Stimulated activated CD8-positive, alpha-beta memory T cell treated with anti-CD3 and anti-CD28 coated beads, Interleukin-7, amount 100 ng/mL, for 1 hour (primary cell): ENCODE results near the gene ZNF652.

Experiments used
- DNase-seq, 2 donors: peaks; one replicate each; pipeline ENCODE4 v3.0.0-alpha.2; 2020; ENCODE audit warnings: low read depth in 2 of 2

ZNF652 gene

DNA sequence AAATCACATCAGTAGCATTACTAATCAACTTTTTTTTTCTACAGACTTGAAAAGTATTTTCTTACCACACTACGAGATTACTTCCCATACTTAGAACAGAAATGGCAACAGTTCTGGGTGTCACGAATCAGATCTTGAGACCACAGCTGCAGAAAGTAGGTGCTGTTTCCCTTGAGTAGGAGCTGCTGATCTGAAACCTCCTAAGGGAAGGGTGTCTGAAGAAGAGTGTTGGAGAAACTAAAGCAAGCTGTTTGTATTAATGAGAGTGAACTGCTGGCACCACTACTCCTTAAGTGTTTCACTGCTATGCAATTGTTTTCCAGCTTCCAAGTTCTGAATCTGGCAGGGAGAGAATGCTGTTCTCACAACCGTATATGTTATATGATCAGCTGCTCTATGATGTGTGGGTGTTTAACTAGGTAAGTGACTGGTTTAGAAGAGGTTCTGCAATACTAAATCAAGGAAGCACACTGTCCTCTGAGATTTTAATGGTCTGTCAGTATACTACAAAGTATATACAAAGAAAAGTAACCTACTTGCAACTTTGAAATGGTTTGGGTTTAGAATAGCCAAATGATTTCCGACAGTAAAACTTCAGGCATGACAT is 3.3 kb downstream of the ZNF652 start:
- no peak for DNase-seq

GRCh38 chr17:49357516-49357915 is 4.5 kb downstream of the ZNF652 start:
- no peak for DNase-seq

DNA sequence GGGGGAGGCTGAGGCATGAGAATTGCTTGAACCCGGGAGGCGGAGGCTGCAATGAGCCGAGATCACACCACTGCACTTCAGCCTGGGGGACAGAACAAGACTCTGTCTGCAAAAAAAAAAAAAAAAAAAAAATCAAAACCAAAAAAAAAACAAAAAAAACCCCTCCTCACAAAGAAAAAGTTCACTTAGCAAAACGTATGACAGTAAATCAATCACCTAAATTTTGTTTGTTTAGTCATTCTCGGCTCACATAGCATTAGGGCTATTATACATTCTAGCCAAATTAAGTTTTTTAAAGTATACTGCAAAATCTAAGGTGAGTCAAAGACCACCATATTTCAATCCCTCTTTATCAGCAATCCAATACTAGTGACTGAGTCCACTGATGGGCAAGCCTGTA is 5.7 kb downstream of the ZNF652 start:
- DNase-seq = no peak

DNA sequence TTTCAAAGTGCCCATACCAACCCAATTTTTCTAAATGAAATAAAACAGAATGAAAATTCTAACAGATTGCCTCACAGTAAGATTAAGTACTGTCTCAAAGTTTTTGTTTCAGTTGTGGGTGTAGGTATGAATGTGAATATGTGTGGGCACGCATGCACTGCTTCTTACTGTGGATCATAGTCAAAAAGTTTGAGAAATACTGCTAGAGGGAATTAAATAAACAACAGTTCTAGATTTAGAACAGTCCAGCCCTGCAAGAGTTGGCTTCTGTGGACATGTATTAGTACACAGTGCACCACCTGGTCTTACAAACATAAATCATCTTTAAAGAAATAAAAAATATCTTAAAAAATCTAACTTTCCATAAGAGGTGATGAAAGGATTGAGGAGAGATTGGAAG is 8.4 kb downstream of the ZNF652 start:
- DNase-seq = no peak

DNA sequence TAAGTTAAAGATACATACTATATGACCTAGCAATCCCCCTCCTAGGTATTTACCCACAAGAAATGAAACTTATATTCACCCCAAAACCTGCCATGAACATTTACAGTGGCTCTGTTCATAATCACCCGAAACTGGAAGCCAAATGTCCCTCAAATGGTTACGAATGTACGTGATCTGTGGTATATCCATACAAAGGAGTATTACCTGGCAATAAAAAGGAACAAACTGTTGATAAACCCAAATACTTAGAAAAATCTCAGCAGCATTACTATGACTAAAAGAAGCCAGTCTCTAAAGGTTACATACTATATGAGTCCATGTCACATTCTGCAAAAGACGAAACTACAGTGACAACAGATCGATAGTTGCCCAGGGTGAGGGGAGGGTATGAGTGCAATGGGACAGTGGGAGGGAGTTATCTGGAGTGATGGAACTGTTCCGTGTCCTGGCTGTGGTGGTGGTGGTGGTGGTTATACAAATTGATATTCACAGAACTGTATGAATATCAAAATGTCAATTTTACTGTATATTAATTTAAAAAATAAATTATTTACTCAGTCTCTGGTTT is 9.4 kb downstream of the ZNF652 start:
- no peak for DNase-seq

DNA sequence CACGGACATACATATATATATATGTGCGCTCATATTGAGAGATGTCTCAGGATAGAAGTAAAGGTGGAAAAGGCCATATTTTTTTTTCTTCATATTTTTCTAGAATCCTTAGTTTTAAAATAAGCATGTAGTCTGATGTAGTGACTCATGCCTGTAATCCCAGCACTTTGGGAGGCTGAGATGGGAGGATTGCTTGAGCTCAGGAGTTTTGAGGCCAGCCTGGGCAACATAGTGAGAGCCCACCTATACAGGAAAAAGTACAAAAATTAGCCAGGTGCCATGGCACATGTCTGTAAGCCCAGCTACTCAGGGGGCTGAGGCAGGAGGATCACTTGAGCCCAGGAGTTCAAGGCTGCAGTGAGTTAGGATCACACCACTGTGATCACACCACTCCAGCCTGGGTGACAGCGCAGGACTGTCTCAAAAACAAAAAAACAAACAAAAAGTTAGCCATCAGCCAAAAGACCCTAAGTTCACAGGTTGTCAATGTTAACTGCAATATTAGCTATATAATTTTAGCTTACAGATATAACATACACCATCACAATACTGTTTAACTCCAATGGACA is 10.4 kb downstream of the ZNF652 start:
- no peak for DNase-seq

DNA sequence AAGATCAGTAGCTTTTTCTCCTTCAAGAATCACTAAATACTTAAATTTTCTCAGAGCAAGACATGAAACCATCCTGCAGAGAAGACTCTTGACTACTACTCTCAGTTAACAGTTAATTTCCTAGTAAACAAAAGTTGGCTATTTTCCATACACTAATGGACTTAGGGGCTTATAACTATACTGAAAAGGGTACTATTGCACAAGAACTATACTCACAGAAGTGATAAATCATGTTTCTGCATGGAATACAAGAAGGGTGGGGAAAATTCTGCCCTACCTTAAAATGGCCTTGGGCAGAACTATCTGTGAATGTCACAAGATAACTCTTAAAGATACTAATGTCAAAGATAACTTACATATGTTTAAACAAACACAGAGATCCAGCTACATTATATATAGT is 12.5 kb downstream of the ZNF652 start:
- no peak for DNase-seq

DNA sequence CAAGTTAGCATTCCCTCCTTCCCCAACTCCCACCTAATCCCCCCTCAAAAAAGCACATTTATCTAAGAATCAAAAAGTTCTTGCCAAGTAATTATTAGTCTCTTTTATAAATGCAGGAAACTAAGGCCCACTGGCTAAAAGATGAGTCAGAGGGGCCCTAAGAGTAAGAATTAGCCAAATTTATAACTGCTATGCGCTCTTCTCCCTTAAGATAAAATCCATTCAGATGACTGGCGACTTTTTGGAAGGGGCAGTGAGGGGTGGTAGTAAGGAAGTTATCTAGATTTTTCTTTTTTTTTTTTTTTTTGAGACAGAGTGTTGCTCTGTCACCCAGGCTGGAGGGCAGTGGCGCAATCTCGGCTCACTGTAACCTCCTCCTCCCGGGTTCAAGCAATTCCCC is 17.1 kb downstream of the ZNF652 start:
- no peak for DNase-seq

DNA sequence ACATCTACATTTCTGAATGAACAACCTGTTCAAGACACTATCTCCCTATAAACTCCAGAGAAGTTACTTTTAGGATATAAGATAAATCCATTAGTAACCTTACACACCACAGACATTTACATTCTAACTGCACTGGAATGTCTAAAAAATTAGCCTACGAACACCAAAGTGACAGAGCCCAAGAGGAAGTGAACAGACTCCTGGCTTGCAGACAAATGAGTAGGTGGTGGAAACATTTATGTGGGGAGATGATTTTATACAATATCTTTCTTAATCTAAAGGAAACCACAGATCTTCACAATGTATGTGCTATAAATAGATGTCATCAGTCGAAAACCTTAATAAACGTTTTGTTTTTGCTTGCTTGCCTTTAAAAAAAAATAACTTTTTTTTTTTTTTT is 18.8 kb downstream of the ZNF652 start:
- no peak for DNase-seq

DNA sequence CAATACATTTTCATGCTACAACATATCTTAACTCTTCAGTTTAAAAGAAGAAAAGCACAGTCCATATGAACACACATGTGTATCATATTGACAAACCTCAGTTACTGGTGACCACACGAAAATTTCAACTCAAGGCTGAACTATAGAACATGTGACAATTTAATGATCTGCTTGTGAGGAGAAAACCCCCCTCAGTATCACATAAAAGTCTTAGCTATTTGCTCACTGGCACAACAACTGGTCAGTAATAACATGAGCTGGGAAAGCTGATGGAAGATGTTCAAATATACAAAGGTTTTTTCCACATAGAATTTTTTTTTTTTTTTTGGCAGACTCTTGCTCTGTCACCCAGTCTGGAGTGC is 19.5 kb downstream of the ZNF652 start:
- no peak for DNase-seq

GRCh38 chr17:49341356-49341755 is 20.7 kb downstream of the ZNF652 start:
- DNase-seq = no peak

GRCh38 chr17:49339354-49339753 is 22.7 kb downstream of the ZNF652 start:
- no peak for DNase-seq

DNA sequence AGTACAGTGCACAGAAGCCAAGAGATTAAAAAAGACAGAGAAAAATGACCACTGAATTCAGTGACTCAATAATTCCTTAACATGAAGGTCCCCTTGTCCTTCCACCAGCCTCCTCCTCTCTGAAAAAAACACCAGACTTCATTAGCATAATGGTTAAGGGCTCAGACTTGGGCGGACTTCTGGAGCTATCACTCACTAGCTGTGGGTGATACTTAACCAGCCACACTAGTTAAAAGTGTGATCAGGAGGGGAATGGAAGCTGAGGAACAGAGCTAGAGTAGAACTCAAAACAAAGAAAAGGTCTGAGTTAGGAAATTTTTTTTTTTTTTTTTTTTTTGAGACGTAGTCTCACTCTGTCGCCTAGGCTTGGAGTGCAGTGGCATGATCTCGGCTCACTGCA is 23.2 kb downstream of the ZNF652 start:
- no peak for DNase-seq

DNA sequence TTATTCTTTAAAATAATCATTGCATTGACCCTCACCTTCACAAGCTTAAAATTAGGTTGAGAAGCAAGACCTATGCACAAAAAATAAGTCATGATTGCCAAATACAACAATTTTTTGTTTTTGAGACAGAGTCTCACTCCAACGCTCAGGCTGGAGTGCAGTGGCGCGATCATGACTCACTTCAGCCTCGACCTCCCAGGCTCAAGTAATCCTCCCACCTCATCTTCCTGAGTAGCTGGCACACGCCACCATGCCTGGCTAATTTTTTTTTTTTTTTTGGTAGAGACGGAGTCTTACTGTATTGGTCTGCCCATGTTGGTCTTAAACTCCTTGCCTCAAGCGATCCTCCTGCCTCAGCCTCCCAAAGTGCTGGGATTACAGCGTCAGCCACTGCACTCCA is 24.2 kb downstream of the ZNF652 start:
- DNase-seq = no peak

DNA sequence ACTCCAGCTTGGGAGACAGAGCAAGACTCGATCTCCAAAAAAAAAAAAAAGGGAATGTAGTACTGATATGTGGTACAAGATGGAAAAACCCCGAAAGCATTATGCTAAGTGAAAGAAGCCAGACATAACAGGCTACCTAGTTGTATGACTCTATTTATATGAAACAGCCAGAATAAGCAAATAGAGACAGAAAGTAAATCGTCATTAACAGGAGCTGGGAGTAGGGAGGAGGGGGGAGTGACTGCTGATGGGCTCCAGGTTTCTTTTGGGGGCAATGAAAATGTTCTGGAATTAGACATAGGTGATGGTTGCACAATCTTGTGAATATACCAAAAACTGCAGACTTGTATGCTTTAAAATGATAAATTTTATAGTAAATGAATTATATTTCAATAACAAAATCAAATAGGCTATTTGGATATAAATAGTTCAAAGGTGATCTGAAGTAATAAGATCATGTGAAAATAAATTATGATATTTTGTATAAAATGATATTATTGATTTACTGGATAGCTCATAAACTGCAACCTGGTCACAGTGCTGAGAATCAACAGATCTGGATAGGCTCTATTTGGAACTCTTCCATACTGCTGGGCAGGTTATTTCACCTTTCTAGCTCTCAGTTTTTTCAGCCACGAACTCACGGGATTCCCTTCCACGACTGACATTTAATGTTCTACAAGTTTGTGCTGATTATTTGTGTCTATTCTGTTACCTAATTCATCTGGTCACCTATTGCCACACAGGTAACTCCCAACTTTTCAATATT is 27.1 kb downstream of the ZNF652 start:
- DNase-seq = no peak

GRCh38 chr17:49333804-49334203 is 28.2 kb downstream of the ZNF652 start:
- DNase-seq = no peak

GRCh38 chr17:49327835-49328784 is 33.9 kb downstream of the ZNF652 start:
- no peak for DNase-seq

- DNase-seq = no peak
Measured at GRCh38 chr17:49325980-49326379, 36.1 kb downstream of the ZNF652 start.

DNA sequence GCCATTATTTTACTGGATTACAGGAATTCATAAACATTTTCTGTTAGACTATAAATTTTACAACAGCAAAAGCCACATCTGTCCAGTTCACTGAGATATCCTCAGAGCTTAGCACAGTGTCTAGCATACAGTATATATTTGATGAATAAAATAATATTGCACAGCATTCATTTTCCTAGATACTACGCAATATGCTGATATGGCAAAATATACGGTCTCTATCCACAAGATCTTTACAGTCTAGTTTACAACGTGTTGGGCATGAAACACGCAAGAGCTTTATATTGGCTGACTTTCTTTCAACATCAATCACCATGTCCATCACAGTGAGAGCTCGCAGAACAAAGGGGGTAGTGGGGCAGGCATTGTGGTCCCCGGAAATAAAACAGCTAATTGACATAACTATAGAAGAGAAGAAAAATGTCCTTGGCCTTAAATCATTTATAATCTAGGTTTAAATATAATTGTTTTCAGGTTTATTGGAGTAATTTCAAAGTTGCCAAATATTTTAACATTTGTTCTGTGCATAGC is 43.5 kb downstream of the ZNF652 start:
- DNase-seq = no peak

GRCh38 chr17:49316889-49317675 is 45.0 kb downstream of the ZNF652 start:
- no peak for DNase-seq

DNA sequence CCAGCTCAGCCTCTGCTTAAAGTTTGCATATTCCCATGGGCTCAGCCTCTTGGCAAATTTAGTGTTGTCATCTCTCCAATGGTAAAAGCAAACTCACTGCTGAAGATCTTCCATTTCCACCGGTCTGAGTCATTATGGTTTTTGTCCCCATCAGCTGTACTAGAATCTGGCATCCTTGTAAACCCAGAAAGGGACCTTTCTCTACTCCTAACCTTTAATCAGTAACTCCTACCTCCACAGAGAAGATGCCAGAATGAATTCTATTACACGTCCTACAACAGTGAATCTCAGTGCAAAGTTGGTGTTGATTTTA is 45.8 kb downstream of the ZNF652 start:
- DNase-seq = no peak
